Panc1 (cell line): ENCODE results near the gene TSHZ2.

ENCODE experiments used
- CTCF ChIP-seq: fragments of 450-650 bp; IDR thresholded peaks from 2 replicates; pipeline ENCODE4 v1.5.1; 2017; ENCODE audit warnings: mild to moderate bottlenecking
- POLR2AphosphoS5 ChIP-seq: IDR thresholded peaks from 2 replicates; pipeline ENCODE4 v1.6.1; 2012; ENCODE audit warnings: mild to moderate bottlenecking, low read depth, low read length, moderate library complexity
- SIN3A ChIP-seq: IDR thresholded peaks from 2 replicates; pipeline ENCODE4 v1.6.1; 2012; ENCODE audit warnings: low read depth, mild to moderate bottlenecking, low read length, moderate library complexity, borderline replicate concordance; ENCODE audit not compliant: insufficient read depth

DNA sequence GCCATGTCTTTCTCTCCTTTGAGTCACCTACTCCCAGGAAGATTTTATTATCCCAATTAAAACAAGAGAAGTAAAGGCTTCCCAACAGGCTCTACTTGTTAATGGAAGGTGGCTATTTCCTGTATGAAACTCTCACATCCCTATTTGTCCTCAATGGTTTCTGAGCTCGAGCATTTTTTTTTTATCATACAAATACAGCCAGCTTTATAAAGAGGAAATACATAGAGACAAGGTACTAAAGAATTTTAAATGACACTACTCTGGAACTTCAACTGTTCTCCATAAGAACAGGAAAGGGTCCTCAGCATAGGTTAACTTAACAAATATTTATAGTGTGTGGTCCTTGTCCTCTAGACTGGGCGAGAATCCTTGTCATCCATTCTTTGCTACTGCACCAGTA is 41.0 kb downstream of the TSHZ2 start:
- TF ChIP-seq CTCF (no peak), SIN3A (no peak), POLR2AphosphoS5 (no peak)
